Suprapubic skin (tissue), 3 donors: ENCODE data around the gene OSBP2.

Experiments
- EP300 ChIP-seq: sonication (generic); formaldehyde crosslinking; IDR thresholded peaks from one replicate; pipeline ENCODE4 v1.6.1; 2017; ENCODE audit warnings: antibody characterized with exemption
- TF ChIP-seq, protein P1 (sequence below), 2 donors: fragments of 200-600 bp in 1 of 2; fragments of 450-650 bp in 1 of 2; sonication (generic) in 1 of 2; IDR thresholded peaks; one replicate each; pipeline ENCODE4 v1.5.1; 2016 to 2019; ENCODE audit warnings: antibody characterized with exemption in 2 of 2, mild to moderate bottlenecking in 1 of 2, moderate library complexity in 1 of 2

DNA sequence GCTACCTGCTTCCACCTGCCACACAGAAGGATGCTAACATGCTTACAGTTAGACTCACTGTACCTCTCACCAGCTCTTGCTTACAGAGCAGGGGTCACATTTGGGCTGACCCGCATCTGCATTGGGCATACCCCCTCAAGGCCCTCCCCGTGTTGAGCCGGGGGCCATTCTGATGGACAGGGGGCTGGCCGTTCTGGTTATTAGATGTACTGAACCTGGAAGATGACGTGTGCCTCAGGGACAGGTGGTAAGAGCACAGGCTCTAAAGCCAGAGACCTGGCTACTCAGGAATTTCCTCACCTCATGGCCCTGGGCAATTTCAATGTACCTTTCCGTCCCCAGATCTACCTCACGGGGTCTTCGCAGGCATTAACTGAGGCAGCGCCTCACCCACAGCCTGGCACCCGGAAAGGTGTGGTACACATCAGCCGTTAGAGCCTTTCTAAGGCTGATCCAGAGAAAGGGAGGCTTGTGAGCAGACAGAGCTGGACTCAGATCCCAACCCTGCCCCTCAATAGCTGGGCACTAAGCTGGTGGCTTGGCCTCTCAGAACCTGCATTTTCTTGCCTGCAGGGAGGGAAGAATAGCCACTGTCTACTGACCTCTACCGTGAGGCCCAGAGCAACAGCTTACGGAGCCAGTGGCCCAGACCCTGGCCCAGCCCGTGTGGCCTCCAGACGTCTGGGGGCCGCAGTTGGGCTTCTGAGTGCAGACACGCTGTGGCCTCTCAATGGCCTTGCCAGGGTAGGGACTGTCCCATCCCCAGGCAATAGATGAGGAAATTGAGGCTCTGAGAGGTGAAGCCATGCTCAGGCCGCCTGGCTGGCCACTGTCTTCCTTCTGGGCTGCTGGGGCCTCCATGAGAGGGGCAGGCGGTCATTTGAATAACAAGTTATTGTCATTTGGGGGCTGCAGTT, 173.3 kb downstream of the OSBP2 start:
- TF ChIP-seq EP300, result no peak
- TF ChIP-seq, protein P1, sequence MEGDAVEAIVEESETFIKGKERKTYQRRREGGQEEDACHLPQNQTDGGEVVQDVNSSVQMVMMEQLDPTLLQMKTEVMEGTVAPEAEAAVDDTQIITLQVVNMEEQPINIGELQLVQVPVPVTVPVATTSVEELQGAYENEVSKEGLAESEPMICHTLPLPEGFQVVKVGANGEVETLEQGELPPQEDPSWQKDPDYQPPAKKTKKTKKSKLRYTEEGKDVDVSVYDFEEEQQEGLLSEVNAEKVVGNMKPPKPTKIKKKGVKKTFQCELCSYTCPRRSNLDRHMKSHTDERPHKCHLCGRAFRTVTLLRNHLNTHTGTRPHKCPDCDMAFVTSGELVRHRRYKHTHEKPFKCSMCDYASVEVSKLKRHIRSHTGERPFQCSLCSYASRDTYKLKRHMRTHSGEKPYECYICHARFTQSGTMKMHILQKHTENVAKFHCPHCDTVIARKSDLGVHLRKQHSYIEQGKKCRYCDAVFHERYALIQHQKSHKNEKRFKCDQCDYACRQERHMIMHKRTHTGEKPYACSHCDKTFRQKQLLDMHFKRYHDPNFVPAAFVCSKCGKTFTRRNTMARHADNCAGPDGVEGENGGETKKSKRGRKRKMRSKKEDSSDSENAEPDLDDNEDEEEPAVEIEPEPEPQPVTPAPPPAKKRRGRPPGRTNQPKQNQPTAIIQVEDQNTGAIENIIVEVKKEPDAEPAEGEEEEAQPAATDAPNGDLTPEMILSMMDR (IDR thresholded peaks at IDR 0.05), result no peak
